ENCODE data around the gene NRAS. TPM values are rescaled to one million over a fixed set of nuclear protein-coding genes. Genes with fewer than 3 reads are reported as not detected.

Gene NRAS
- total RNA-seq, 1 experiment from 2014 or later, result 72.9 TPM

- no peak overlapping the region for H3K4me2 ChIP-seq (ENCODE audit: insufficient read depth, insufficient read length, low read length)
- H3T11ph ChIP-seq (ENCODE audit: low read length), result no peak overlapping the region
- H3K18ac ChIP-seq (ENCODE audit: insufficient read length, low read depth, low read length), result no peak overlapping the region
- no peak overlapping the region for H3K27ac ChIP-seq (ENCODE audit: insufficient read length, low read depth, low read length)
- no peaks in the 10 kb centered on the region for H3K4me1 ChIP-seq (ENCODE audit: insufficient read depth, low read length)
- no peaks in the 10 kb centered on the region for H3K27me3 Mint-ChIP-seq (ENCODE audit: low read depth)
- H3K23ac ChIP-seq (ENCODE audit: insufficient read length, low read depth, low read length), result no peak overlapping the region
- no peak overlapping the region for H3K27ac Mint-ChIP-seq
- H4K5ac ChIP-seq (ENCODE audit: insufficient read length, low read depth, low read length), result no peak overlapping the region
- no peak overlapping the region for H3K4ac ChIP-seq (ENCODE audit: low read depth, low read length)
- no peaks in the 10 kb centered on the region for H3K23me2 ChIP-seq (ENCODE audit: insufficient read length, low read depth, low read length, poor library complexity, severe bottlenecking)
- peaks cover 58 to 95% (median 93%) of the 10 kb centered on the region in 3 experiments for H3K36me3 Mint-ChIP-seq (ENCODE audit: insufficient read depth in 1 of 3, low read depth in 3 of 3)
- TF ChIP-seq CTCF (conservative IDR thresholded peaks at IDR 0.05), result no peak
- no peaks in the 10 kb centered on the region for H4K20me1 ChIP-seq (ENCODE audit: control insufficient read depth, insufficient read depth, insufficient read length)
- no peaks in the 10 kb centered on the region for H3K9me3 Mint-ChIP-seq
- H2BK15ac ChIP-seq (ENCODE audit: low read depth, low read length), result no peak overlapping the region
- H2BK12ac ChIP-seq (ENCODE audit: insufficient read length, low read depth, low read length), result no peak overlapping the region
- H2AK5ac ChIP-seq (ENCODE audit: insufficient read length, low read length), result no peak overlapping the region
- H2BK20ac ChIP-seq (ENCODE audit: low read depth, low read length, poor library complexity, severe bottlenecking), result no peak overlapping the region
- H3K4me1 Mint-ChIP-seq, result no peaks in the 10 kb centered on the region
- no peak overlapping the region for H2BK120ac ChIP-seq (ENCODE audit: low read depth, low read length, poor library complexity, severe bottlenecking)
- DNase-seq, result no peak
- no peak overlapping the region for H4K91ac ChIP-seq (ENCODE audit: insufficient read length, low read depth, low read length)
- no CpG with 5 or more reads among the region's 1 CpG for WGBS (ENCODE audit: extremely low coverage, insufficient read length, low lambda C conversion rate)
- H3K79me1 ChIP-seq (ENCODE audit: insufficient read depth, low read depth, low read length, poor library complexity, severe bottlenecking), result no peaks in the 10 kb centered on the region
- H4K8ac ChIP-seq (replicated peaks; ENCODE audit: insufficient read length, low read depth, low read length), result no peak overlapping the region
- no peak overlapping the region for H2AFZ ChIP-seq (ENCODE audit: low read length)
- no peak overlapping the region for H3K4me3 Mint-ChIP-seq
- H2BK5ac ChIP-seq (ENCODE audit: insufficient read length, low read length), result no peak overlapping the region
- no peaks in the 10 kb centered on the region for H3K27me3 ChIP-seq (ENCODE audit: insufficient read depth, low read length)
- no peaks in the 10 kb centered on the region for H3K9me3 ChIP-seq (ENCODE audit: control insufficient read depth, low read depth, low read length)
- no peak overlapping the region for H3K9ac ChIP-seq (ENCODE audit: extremely low read depth, insufficient read length, low read length)
- H3K14ac ChIP-seq (ENCODE audit: insufficient read depth, low read length), result no peak overlapping the region
- H3K56ac ChIP-seq (ENCODE audit: insufficient read length, low read depth, low read length), result no peak overlapping the region
- no peaks in the 10 kb centered on the region for H3K79me2 ChIP-seq (ENCODE audit: insufficient read depth, low read length)
Observed at GRCh38 chr1:114723457-114723856, 6.9 kb upstream of the NRAS start.

All from H9 (cell line).